Tibial nerve (tissue), 4 donors: Measurements from ENCODE around the gene IFI44L. TPM values are rescaled to one million over a fixed set of nuclear protein-coding genes. Genes with fewer than 3 reads are reported as not detected.

Experiments
- DNase-seq, 2 donors: peaks; one replicate each; pipeline ENCODE4 v3.0.0-alpha.2; 2019; ENCODE audit warnings: low spot score in 2 of 2
- H3K27ac ChIP-seq, 4 donors: fragments of 200-600 bp; sonication (generic) in 3 of 4; one replicate each; pipeline ENCODE4 v1.5.1; 2017 to 2019; ENCODE audit warnings: mild to moderate bottlenecking in 1 of 4
- H3K27me3 ChIP-seq, 2 donors: fragments of 200-600 bp; sonication (generic) in 1 of 2; one replicate each; pipeline versions ENCODE4 v1.5.1 to v1.6.0; 2017 to 2019
- H3K36me3 ChIP-seq, 3 donors: fragments of 200-600 bp; sonication (generic); one replicate each; pipeline ENCODE4 v1.5.1; 2018 to 2019
- H3K4me1 ChIP-seq, 4 donors: fragments of 200-600 bp; sonication (generic) in 3 of 4; one replicate each; pipeline ENCODE4 v1.5.1; 2017 to 2019
- H3K4me3 ChIP-seq, 4 donors: fragments of 200-600 bp; sonication (generic) in 3 of 4; one replicate each; pipeline ENCODE4 v1.5.1; 2017 to 2019; ENCODE audit warnings: mild to moderate bottlenecking in 1 of 4, moderate library complexity in 1 of 4
- H3K9me3 ChIP-seq, 4 donors: fragments of 200-600 bp; sonication (generic) in 3 of 4; one replicate each; pipeline ENCODE4 v1.5.1; 2017 to 2019
- EP300 ChIP-seq, 2 donors: sonication (generic); formaldehyde crosslinking; IDR thresholded peaks; one replicate each; pipeline ENCODE4 v1.6.1; 2017; ENCODE audit warnings: antibody characterized with exemption in 2 of 2, mild to moderate bottlenecking in 1 of 2
- POLR2A ChIP-seq, 2 donors: fragments of 450-650 bp; IDR thresholded peaks; one replicate each; pipeline ENCODE4 v1.6.1; 2017; ENCODE audit warnings: antibody characterized with exemption in 2 of 2, mild to moderate bottlenecking in 2 of 2, moderate library complexity in 2 of 2
- WGBS, 2 donors: methylation state at CpG; one replicate each; pipeline ENCODE4 v1.1.5; 2018; 5-methylcytosine and 5-hydroxymethylcytosine counted together
- total RNA-seq, 4 donors: library from RNA; depleted of rRNA; stranded (reverse); fragments of >200 nt; gene quantifications; one replicate each; pipeline ENCODE4 v1.1.0, GENCODE V29; 2016
- TF ChIP-seq, protein P1 (sequence below), 5 experiments: fragments of 200-600 bp in 3 of 5; fragments of 450-650 bp in 2 of 5; sonication (generic) in 3 of 5; IDR thresholded peaks; one replicate each; pipeline ENCODE4 v1.5.1; 2016 to 2019; ENCODE audit warnings: antibody characterized with exemption in 5 of 5, mild to moderate bottlenecking in 3 of 5, moderate library complexity in 2 of 5

The IFI44L gene
- total RNA-seq, 4 donors from 2014 or later, result 7.3 to 25.8 (median 13.2) TPM

DNA sequence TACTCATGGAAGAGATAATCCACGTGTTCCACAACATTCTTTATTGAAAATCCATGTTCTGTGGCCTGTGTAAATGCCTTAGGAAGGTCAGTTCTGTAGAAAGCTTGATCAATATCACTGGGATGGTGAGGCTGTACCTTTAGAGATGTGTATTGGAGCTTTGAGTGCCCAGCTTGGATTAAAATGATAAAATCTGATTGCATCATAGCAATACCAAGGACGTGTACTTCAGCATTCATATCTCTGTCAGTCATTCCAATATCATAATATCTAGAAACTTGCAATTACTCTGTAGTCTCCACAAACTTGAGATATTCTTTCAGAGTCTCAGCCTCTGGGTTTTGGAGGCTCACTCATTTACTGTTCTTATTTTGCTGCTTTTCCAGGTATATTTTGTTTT, 61.0 kb downstream of the IFI44L start:
- DNase-seq, result no peak
- WGBS, 2 donors, result 69 to 77% methylated on average over 2 of the region's 2 CpGs
- Histone ChIP-seq H3K4me3 (no peak overlapping the region), H3K4me1 (peaks cover 0 to 7% (median 2%) of the 10 kb centered on the region in 4 donors), H3K27me3 (no peaks in the 10 kb centered on the region), H3K36me3 (no peaks in the 10 kb centered on the region), H3K9me3 (no peaks in the 10 kb centered on the region), H3K27ac (no peak overlapping the region)
- TF ChIP-seq, protein P1, sequence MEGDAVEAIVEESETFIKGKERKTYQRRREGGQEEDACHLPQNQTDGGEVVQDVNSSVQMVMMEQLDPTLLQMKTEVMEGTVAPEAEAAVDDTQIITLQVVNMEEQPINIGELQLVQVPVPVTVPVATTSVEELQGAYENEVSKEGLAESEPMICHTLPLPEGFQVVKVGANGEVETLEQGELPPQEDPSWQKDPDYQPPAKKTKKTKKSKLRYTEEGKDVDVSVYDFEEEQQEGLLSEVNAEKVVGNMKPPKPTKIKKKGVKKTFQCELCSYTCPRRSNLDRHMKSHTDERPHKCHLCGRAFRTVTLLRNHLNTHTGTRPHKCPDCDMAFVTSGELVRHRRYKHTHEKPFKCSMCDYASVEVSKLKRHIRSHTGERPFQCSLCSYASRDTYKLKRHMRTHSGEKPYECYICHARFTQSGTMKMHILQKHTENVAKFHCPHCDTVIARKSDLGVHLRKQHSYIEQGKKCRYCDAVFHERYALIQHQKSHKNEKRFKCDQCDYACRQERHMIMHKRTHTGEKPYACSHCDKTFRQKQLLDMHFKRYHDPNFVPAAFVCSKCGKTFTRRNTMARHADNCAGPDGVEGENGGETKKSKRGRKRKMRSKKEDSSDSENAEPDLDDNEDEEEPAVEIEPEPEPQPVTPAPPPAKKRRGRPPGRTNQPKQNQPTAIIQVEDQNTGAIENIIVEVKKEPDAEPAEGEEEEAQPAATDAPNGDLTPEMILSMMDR (IDR thresholded peaks at IDR 0.05), result no peak
- TF ChIP-seq POLR2A (IDR thresholded peaks at IDR 0.05), result no peak
- TF ChIP-seq EP300 (IDR thresholded peaks at IDR 0.05), result no peak

DNA sequence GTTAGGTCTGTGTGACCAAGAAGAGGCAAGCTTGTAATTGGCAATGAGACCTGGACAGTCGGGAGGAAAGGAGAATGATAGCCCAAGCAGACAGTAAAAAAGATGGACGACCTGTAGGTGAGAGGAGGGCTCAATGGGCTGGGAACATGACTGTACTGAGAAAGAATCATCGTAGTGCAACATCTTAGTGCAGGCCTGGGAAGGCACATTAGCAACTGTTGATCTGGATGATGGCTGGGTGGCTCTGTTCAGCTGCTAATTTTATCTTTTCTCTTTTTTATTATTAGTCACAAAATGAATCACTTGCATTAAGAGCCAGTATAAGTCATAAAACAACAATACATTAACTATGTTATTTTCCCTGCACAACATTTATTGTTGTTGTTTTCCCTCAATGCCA, 62.2 kb downstream of the IFI44L start:
- Histone ChIP-seq H3K27ac (no peak overlapping the region), H3K4me1 (peaks cover 0 to 4% (median 0%) of the 10 kb centered on the region in 4 donors), H3K9me3 (no peaks in the 10 kb centered on the region), H3K36me3 (no peaks in the 10 kb centered on the region), H3K4me3 (no peak overlapping the region), H3K27me3 (no peaks in the 10 kb centered on the region)
- DNase-seq, result no peak
- WGBS, 2 donors, result 55 to 71% methylated on average over 3 of the region's 3 CpGs
- TF ChIP-seq POLR2A (IDR thresholded peaks at IDR 0.05) (no peak), EP300 (IDR thresholded peaks at IDR 0.05) (no peak)
- TF ChIP-seq, protein P1 (IDR thresholded peaks at IDR 0.05), result no peak

DNA sequence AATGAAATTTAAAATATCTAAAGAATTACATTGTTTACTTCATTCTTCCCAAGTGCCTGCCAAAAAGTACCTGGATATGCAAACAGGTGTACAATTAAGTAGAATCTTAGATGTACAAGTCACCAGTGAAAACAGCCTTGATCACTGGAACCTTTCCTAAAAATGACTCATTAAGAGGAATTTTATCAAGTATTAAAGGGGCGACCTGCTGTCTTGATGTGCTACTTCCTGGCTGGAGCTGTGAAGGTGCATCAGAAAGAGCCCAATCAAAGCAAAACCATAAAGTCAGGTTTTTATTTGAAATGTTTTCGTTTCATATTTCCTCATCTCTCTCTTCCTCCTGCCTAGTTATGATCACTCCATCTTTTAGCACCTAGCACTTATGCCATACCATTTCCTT, 62.8 kb downstream of the IFI44L start:
- H3K27ac ChIP-seq, result no peak overlapping the region
- no peak for DNase-seq
- WGBS, 2 donors, result 77 to 86% methylated on average over 2 of the region's 2 CpGs

DNA sequence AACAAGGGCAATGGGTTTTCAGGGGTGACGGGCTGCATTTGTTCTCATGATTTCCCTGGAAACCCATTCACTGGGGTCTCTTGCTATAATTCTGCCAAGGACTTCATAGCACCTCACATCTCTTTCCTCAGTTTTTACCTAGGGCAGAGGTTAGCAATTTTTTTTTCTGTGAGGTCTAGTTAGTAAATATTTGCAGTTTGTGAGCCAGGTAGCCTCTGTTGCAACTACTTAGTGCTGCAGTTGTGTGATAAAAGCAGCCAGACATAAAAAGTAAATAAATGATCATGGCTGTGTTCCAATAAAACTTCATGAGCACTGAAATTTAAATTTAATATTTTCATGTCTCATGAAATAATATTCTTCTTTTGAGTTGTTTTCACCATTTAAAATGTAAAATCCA, 67.1 kb downstream of the IFI44L start:
- H3K4me3 ChIP-seq, result no peak overlapping the region
- H3K9me3 ChIP-seq, result no peaks in the 10 kb centered on the region
- H3K27ac ChIP-seq, result peak overlapping the region in 3 of 4 donors; percentile 30 to 63 (median 53)
- no peaks in the 10 kb centered on the region for H3K27me3 ChIP-seq
- TF ChIP-seq POLR2A (IDR thresholded peaks at IDR 0.05), result no peak
- TF ChIP-seq, protein P1 (IDR thresholded peaks at IDR 0.05), result no peak
- H3K36me3 ChIP-seq, result no peaks in the 10 kb centered on the region
- 84 to 87% methylated on average over 1 of the region's 1 CpG for WGBS, 2 donors
- peaks cover 0 to 10% (median 0%) of the 10 kb centered on the region in 4 donors for H3K4me1 ChIP-seq
- no peak for DNase-seq

More for the DNA sequence above, 62.8 kb downstream of the IFI44L start:
- Histone ChIP-seq H3K9me3 (no peaks in the 10 kb centered on the region), H3K36me3 (no peaks in the 10 kb centered on the region), H3K27me3 (no peaks in the 10 kb centered on the region), H3K4me3 (no peak overlapping the region), H3K4me1 (peaks cover 0 to 4% (median 0%) of the 10 kb centered on the region in 4 donors)
- TF ChIP-seq, protein P1 (IDR thresholded peaks at IDR 0.05), result no peak
- no peak for TF ChIP-seq EP300 (IDR thresholded peaks at IDR 0.05)
- TF ChIP-seq POLR2A (IDR thresholded peaks at IDR 0.05), result no peak

DNA sequence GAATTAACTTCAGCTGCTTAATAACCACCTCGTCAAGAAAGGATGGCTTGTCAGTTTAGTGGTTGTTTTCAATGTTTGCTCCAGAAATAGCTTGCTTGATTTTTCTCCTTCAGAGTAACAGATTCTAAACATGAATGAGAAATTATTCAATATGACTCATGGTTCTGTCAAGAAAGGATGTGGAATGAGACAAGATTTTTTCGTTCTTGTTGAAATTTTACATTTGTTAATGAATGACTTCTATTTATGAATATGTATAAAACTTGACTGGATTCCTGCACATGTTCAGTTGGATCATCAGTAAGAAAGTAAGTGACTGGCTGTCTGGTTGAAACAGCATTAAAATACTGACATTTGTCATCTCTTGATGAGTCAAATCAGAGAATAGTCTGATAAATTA, 67.7 kb downstream of the IFI44L start:
- Histone ChIP-seq H3K27me3 (no peaks in the 10 kb centered on the region), H3K4me1 (peaks cover 0 to 10% (median 0%) of the 10 kb centered on the region in 4 donors), H3K27ac (peak overlapping the region in 3 of 4 donors; percentile 30 to 63 (median 53)), H3K4me3 (no peak overlapping the region), H3K36me3 (no peaks in the 10 kb centered on the region), H3K9me3 (no peaks in the 10 kb centered on the region)
- TF ChIP-seq EP300 (IDR thresholded peaks at IDR 0.05) (no peak), POLR2A (IDR thresholded peaks at IDR 0.05) (no peak)
- TF ChIP-seq, protein P1 (IDR thresholded peaks at IDR 0.05), result no peak
- DNase-seq, result no peak
- 39 to 46% methylated on average over 2 of the region's 2 CpGs for WGBS, 2 donors
